Prostate gland (tissue), 2 donors: ENCODE results near the gene SLC25A24. TPM values are rescaled to one million over a fixed set of nuclear protein-coding genes. Genes with fewer than 3 reads are reported as not detected.
"Not testable (repeated sequence)": the region's sequence is repeated elsewhere in the genome, so short reads cannot be mapped to it uniquely, and the experiment has no call there.

Source experiments
- DNase-seq: peaks from one replicate; pipeline ENCODE4 v3.0.0-alpha.2; 2019; ENCODE audit warnings: low spot score
- H3K27ac ChIP-seq, 2 donors: fragments of 200-600 bp; sonication (generic); 2 replicates each; pipeline ENCODE4 v1.5.1; 2017 to 2019
- H3K27me3 ChIP-seq: fragments of 200-600 bp; sonication (generic); replicated peaks from 2 replicates; pipeline ENCODE4 v1.5.1; 2019; ENCODE audit not compliant: insufficient read depth
- H3K36me3 ChIP-seq, 2 donors: fragments of 200-600 bp; sonication (generic); 1 replicate in 1 of 2; 2 replicates in 1 of 2; pipeline versions ENCODE4 v1.5.1 to v1.8.1; 2017 to 2019
- H3K4me1 ChIP-seq: fragments of 200-600 bp; sonication (generic); replicated peaks from 2 replicates; pipeline ENCODE4 v1.5.1; 2019
- H3K4me3 ChIP-seq, 2 donors: fragments of 200-600 bp; sonication (generic); 2 replicates each; pipeline ENCODE4 v1.5.1; 2017 to 2019
- H3K9me3 ChIP-seq: fragments of 200-600 bp; sonication (generic); 2 replicates; pipeline ENCODE4 v1.5.1; 2017
- POLR2A ChIP-seq: fragments of 450-650 bp; IDR thresholded peaks from one replicate; pipeline ENCODE4 v1.6.1; 2016; ENCODE audit warnings: antibody characterized with exemption, mild to moderate bottlenecking
- WGBS: methylation state at CpG from one replicate; pipeline ENCODE4 v1.1.5; 2018; 5-methylcytosine and 5-hydroxymethylcytosine counted together
- intact Hi-C: fragments of 100-400 bp; cut with DNase I; formaldehyde crosslinking; loops from one replicate; pipeline ENCODE4 v1.14.2; 2022
- total RNA-seq, 2 donors: library from RNA; depleted of rRNA; stranded (reverse); fragments of >200 nt; gene quantifications; one replicate each; pipeline ENCODE4 v1.1.0, GENCODE V29; 2016
- TF ChIP-seq, protein P1 (sequence below), 4 experiments: fragments of 200-600 bp in 2 of 4; fragments of 450-650 bp in 2 of 4; sonication (generic) in 2 of 4; IDR thresholded peaks; 1 replicate in 3 of 4; 2 replicates in 1 of 4; pipeline ENCODE4 v1.5.1; 2016 to 2019; ENCODE audit warnings: antibody characterized with exemption in 4 of 4, mild to moderate bottlenecking in 2 of 4, moderate library complexity in 2 of 4

The SLC25A24 gene
- total RNA-seq = 10 to 100 TPM; 14.9 to 17.6 TPM

DNA sequence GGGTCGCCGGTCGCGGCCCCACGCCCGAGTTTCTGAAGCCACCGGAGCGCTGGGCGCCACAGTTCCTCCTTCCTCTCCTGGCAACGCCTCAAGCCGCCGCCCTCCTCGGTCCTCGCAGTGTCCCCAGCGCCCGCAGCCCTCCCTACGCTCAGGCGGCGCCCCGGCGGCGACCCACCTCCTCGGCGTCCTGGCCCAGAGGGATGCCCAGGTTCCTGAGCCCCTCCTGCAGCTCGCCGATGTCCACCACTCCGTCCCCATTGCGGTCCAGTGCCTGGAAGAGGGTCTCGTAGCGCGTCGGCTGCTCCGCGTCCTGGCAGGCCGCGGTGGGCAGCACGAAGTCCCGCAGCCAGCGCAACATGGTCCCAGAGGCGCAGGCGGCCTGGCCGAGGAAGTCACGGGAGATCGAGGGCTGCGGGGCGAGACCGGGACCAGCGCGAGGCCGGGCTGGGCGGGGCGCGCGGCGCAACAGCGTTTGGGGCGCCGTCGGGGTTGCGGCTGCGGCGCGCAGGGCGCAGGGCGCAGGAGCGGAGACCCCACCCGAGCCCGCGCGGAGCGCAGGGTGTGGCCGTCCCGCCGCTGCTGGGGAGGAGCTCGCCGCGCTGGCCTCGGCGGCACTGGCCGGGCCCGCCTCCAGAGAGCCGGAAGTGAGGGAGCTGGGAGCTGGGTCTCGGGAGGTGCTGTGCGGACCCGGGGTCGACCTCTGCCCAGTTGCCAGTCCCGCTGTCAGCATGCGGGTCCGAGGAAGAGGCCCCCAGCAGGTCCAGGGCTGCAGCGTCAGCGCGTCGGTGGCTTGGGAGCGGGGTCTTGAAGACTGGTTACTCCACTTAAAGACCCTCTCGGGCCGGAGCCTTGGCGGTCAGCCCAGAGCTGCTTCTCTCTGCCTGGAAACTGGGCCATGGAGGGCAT is at the start of gene SLC25A24:
SLC25A24 (minus strand) TSS at position 563 of the 906 bp plus-strand sequence; CDS start at position 358, 205 bp downstream.
- WGBS = under 1% methylated on average over 55 of the region's 97 CpGs

GRCh38 chr1:108243976-108244375 is 43.8 kb upstream of the SLC25A24 start, which contains the start of gene NBPF4:
TSS of gene NBPF4 (minus strand) at chr1:108244076. CDS start at chr1:108243761, 315 bp downstream.
- H3K27ac ChIP-seq, H3K36me3 ChIP-seq, intact Hi-C loops, H3K4me3 ChIP-seq, H3K27me3 ChIP-seq, H3K4me1 ChIP-seq, H3K9me3 ChIP-seq, DNase-seq: not testable (repeated sequence)
- no CpG with 5 or more reads among the region's 3 CpGs for WGBS

More for the DNA sequence above, at the start of gene SLC25A24:
- H3K27ac ChIP-seq = peak within 1 kb of the TSS; percentile 77 to 89
- H3K4me3 ChIP-seq = peak within 1 kb of the TSS; percentile 88 to 90
- H3K4me1 ChIP-seq = peaks cover 4% of the 10 kb centered on the region
- H3K36me3 ChIP-seq = no peaks in the 10 kb centered on the region
- no peaks in the 10 kb centered on the region for H3K27me3 ChIP-seq
- TF ChIP-seq, protein P1, sequence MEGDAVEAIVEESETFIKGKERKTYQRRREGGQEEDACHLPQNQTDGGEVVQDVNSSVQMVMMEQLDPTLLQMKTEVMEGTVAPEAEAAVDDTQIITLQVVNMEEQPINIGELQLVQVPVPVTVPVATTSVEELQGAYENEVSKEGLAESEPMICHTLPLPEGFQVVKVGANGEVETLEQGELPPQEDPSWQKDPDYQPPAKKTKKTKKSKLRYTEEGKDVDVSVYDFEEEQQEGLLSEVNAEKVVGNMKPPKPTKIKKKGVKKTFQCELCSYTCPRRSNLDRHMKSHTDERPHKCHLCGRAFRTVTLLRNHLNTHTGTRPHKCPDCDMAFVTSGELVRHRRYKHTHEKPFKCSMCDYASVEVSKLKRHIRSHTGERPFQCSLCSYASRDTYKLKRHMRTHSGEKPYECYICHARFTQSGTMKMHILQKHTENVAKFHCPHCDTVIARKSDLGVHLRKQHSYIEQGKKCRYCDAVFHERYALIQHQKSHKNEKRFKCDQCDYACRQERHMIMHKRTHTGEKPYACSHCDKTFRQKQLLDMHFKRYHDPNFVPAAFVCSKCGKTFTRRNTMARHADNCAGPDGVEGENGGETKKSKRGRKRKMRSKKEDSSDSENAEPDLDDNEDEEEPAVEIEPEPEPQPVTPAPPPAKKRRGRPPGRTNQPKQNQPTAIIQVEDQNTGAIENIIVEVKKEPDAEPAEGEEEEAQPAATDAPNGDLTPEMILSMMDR (IDR thresholded peaks at IDR 0.05) = no peak
- TF ChIP-seq POLR2A = peak; percentile 51
- intact Hi-C loops = no loop called here
- no peaks in the 10 kb centered on the region for H3K9me3 ChIP-seq
- DNase-seq = peak; percentile 66

- H3K9me3 ChIP-seq, H3K27ac ChIP-seq, H3K4me1 ChIP-seq, H3K27me3 ChIP-seq, DNase-seq, H3K4me3 ChIP-seq, H3K36me3 ChIP-seq, intact Hi-C loops: not testable (repeated sequence)
- no CpG with 5 or more reads among the region's 2 CpGs for whole genome bisulfite sequencing
Observed at GRCh38 chr1:108239426-108239825, 39.3 kb upstream of the SLC25A24 start.

DNA sequence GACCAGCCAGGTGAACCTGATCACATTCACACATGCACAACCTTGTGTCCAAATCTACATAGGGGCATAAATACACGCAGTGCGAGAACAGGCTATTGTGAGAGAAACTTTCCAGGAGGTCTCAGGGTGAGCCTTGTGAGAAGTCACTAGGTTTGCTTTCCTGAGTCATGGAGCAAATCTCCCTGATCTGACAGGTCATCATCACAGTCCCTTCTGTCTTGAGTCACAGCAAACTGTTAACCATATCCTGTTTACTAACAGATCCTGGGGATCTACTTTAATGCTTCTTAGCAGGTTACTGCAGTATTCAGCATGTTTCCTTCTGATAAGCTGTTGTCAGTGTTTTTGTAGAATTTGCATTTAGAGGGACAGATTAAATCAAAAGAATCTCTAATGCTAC is 35.2 kb upstream of the SLC25A24 start:
- H3K27me3 ChIP-seq, H3K4me3 ChIP-seq, intact Hi-C loops, H3K4me1 ChIP-seq, H3K27ac ChIP-seq, DNase-seq, H3K36me3 ChIP-seq, H3K9me3 ChIP-seq: not testable (repeated sequence)
- no CpG with 5 or more reads among the region's 2 CpGs for WGBS

DNA sequence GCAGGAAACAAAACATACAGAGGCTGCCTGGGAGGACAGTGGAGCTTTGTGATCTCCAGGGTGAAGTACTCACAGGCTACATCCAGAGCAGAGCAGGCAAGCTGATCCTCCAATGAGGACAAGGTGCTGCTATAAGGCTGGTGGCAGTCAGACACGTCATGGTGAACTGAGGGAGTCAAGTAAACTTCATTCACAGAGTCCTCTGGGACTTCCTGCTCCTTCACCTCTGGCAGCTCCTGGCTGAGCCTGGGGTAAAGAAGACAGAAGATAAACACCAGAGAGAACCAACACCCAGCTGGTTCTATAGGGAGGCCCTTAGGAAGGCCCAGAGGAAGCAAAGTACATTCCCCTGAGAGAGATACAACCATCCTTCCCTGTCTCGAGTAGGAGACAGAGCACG is 32.0 kb upstream of the SLC25A24 start:
- no CpG with 5 or more reads among the region's 3 CpGs for WGBS
- H3K27me3 ChIP-seq, intact Hi-C loops: not testable (repeated sequence)

GRCh38 chr1:108229976-108230375 is 29.8 kb upstream of the SLC25A24 start:
- H3K4me1 ChIP-seq, H3K9me3 ChIP-seq: not testable (repeated sequence)

More for the DNA sequence above, 32.0 kb upstream of the SLC25A24 start:
- H3K4me1 ChIP-seq, H3K36me3 ChIP-seq, H3K4me3 ChIP-seq, H3K9me3 ChIP-seq, DNase-seq, H3K27ac ChIP-seq: not testable (repeated sequence)

DNA sequence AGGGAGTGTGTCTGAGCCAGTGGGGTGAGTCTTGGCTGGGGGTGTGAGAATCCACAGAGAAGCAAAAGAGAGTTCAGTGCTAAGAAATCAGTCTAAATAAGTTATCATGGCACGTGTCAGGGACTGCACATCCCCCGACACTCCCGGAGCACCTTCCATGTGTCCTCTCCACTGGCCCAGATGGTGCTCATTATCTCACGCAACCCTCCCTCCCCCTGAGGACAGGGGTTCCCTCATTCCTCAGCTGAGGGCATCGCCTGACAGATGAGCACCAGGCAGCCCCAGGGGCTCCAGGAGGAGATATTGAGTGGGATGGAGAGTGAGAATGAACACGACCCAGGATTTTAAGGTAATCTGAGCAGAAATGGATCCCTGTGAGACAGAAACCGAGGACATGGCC is 27.6 kb upstream of the SLC25A24 start:
- no CpG with 5 or more reads among the region's 7 CpGs for WGBS
- H3K27me3 ChIP-seq, H3K27ac ChIP-seq, H3K9me3 ChIP-seq, H3K4me1 ChIP-seq, DNase-seq, intact Hi-C loops, H3K36me3 ChIP-seq, H3K4me3 ChIP-seq: not testable (repeated sequence)

More at GRCh38 chr1:108229976-108230375, 29.8 kb upstream of the SLC25A24 start:
- no CpG with 5 or more reads among the region's 3 CpGs for WGBS
- H3K4me3 ChIP-seq, H3K36me3 ChIP-seq, intact Hi-C loops, H3K27me3 ChIP-seq, H3K27ac ChIP-seq, DNase-seq: not testable (repeated sequence)

DNA sequence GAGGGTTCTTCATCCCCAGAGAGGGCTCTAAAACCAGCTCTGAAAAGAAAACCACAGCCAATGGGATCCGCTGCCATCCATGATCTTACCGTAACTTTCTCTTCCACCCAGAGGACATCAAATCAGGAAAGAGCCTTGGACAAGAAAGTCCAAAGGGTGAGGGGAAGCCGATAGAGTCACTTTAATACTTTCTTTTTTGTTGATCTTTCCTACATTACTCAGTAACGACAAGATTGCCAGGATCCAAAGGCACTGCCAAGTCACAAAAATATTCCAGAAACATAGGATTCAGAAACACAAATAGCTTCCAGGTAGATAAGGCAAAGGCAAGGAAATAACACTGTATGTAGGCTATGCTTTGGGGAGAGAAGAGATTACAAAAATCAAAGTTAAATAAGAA is 26.7 kb upstream of the SLC25A24 start:
- H3K4me3 ChIP-seq, H3K9me3 ChIP-seq, H3K27ac ChIP-seq, intact Hi-C loops, DNase-seq, H3K36me3 ChIP-seq, H3K27me3 ChIP-seq, H3K4me1 ChIP-seq: not testable (repeated sequence)
- 100% methylated on average over 1 of the region's 4 CpGs for WGBS

DNA sequence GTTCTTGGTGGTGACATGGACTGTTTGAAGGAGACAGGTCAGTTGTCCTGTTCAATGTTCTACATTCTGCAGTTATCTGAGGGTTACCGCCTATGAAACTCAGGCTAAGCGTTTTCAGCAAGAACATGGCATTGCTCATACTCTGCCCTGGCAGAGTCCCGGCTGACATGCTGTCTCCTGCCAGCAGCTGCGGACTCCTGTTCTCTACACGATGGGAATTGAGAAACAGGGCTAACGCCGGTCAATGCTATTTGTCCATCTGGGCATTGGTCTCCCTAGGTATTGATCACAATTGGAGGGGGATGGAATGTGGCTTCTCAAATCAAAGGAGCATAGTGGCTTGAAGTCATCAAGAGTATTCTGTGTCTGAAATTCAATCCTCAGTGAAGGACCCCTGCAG is 23.1 kb upstream of the SLC25A24 start:
- intact Hi-C loops = not testable (repeated sequence)
- 81% methylated on average over 7 of the region's 7 CpGs for WGBS

GRCh38 chr1:108217515-108218174 is 17.5 kb upstream of the SLC25A24 start:
- H3K27me3 ChIP-seq, intact Hi-C loops, H3K4me3 ChIP-seq, H3K36me3 ChIP-seq, H3K9me3 ChIP-seq, DNase-seq, H3K27ac ChIP-seq, H3K4me1 ChIP-seq: not testable (repeated sequence)
- 94% methylated on average over 14 of the region's 14 CpGs for WGBS

More for the DNA sequence above, 23.1 kb upstream of the SLC25A24 start:
- not testable (repeated sequence) for H3K4me3 ChIP-seq, H3K9me3 ChIP-seq, H3K4me1 ChIP-seq, DNase-seq, H3K36me3 ChIP-seq, H3K27ac ChIP-seq, H3K27me3 ChIP-seq

DNA sequence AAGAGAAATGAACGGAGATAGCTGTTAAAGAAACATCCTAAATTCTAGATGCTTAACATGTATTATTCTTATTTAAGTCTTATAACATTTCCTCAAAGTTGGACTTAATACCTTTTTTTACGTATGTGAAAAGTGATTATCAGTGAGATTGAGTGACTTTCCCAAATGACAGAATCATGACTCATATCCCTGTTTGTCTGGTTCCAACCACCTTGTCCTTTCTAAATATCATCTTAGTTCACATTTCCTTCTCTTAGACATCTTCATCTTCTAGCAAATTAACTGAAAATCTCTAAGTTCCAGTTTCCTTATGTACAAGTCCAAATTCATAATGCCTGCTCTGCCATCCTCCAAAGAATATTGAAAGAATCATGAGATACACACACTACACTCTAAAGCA is 16.9 kb upstream of the SLC25A24 start:
- H3K27me3 ChIP-seq, H3K4me1 ChIP-seq, H3K4me3 ChIP-seq, H3K36me3 ChIP-seq, DNase-seq, H3K27ac ChIP-seq, H3K9me3 ChIP-seq, intact Hi-C loops: not testable (repeated sequence)
- 55% methylated on average over 2 of the region's 2 CpGs for WGBS
